ENCODE results near the gene DDIT3.
"Not testable (repeated sequence)": the region's sequence is repeated elsewhere in the genome, so short reads cannot be mapped to it uniquely, and the experiment has no call there.

The DDIT3 gene

GRCh38 chr12:57525615-57526383 is 5.5 kb upstream of the DDIT3 start:
- DNase-seq (ENCODE audit: low read depth in 2 of 2, low spot score in 1 of 2): no peak

DNA sequence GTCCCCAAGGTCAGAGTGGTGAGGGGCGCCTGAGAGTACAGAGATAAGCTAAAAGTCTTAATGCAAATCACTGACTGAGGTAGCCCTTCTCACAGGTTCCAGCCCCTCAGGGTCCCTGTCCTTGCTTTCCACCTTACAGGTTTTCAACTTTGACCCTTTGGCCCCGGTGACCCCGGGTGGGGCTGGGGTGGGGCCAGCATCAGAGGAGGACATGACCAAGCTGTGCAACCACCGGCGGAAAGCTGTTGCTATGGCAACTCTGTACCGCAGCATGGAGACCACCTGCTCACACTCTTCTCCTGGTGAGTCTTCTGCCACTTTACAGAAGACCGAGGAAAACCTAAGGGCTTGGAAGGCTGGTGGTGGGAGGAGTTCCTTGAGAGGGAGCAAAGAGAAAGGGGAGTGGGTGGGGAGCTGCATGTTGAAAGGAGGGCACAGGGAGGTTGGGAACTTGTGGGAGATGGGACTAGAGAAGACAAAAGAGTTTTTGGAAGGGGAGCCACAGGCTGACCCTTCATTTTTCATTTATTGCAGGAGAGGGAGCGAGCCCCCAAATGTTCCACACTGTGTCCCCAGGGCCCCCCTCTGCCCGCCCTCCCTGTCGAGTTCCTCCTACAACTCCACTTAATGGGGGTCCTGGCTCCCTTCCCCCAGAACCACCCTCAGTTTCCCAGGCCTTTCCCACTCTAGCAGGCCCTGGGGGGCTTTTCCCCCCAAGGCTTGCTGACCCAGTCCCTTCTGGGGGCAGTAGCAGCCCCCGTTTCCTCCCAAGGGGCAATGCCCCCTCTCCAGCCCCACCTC is 4.7 kb upstream of the DDIT3 start:
- DNase-seq (ENCODE audit: low read depth in 2 of 2, low spot score in 1 of 2): no peak

DNA sequence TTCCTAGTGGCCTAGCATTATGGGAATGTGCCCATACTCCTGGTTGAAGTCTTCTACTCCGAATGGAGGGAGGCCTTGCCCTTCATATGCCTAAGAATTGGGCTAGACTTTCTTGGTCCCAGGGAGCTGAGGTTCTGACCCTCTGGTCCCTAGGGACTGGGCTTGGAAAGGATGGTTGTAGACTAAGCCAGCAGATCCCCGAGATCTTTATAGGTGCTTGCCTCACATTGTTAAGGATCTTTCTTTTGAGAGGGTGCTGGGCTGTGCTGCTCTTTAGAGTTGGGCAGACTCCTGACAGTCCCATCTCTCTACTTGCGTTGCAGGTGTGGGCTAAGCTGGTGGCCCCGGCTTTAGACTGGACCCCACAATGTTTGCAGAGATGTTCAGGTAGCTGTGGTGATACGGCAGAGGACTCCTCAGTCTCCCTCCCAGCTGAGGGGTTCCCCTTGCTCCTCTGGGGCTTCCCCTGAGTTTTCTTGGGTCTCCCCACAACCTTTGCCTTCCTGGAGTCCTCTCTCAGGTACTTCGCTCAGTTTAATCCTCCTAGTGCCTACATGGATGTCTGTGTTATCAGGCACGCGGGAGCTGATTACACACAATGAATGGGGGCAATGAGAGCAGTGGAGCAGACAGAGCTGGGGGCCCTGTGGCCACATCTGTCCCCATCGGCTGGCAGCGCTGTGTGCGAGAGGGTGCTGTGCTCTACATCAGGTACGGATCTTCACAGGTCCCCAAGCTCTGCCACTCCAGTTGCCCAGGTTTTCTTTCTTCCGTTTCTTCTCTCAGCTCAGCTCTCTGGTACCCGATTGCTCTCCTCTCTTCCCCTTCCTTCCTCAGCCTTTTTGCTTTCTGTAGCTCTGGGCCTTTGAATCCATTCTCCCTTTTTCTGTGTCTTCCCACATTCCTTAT is 3.6 kb upstream of the DDIT3 start:
- no peak for DNase-seq (ENCODE audit: low read depth in 2 of 2, low spot score in 1 of 2)

- no peak for DNase-seq (ENCODE audit: low read depth in 2 of 2, low spot score in 1 of 2)
Observed at GRCh38 chr12:57522887-57523705, 2.8 kb upstream of the DDIT3 start.

DNA sequence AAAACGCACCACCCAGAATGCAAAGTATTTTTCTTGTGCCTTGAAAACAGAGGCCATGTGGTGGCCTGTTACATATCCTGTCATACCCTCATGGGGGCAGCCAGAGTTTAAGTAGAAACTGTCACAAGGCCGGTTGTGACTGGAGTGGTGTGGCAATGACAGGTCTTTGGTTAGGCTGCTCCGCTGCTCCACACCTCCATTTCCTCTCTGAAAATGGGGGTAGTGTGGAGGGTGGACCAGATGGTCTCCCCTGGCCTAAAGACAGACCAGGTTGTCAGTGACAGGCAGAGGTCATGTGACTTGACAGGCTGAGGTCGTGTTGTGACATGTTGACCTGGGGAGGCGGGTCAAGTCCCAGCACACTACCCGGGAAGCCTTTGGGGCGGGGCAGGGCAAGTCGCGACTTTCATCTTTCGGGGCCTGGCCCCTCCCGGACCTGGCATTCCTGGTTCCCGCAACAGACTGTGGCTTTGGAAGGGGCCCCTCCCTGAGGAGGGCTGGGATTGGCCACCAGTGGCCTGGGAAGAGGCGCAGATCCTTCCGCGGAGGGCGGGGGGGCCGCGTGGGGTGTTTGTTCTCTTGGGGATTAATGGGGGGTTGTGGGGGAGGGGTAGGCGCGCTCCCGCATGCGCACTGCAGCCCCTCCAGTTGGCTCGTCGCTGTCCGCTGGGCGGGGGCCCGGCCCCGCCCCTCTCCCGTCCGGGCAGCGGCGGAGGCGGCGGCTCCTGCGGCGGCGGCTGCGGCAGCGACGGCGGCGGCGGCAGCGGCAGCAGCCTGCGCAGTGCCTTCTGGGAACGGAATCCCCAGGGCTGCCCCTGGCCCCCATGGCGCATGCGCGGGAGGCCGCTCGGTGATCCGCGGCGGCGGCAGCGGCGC is 1.9 kb upstream of the DDIT3 start, which contains the start of gene MBD6:
Gene MBD6, plus strand, starts transcription at position 814 of the 876 bp plus-strand sequence. CDS start 1,480 bp downstream, outside the sequence.
- peak; percentile 66 to 79 for DNase-seq (ENCODE audit: low read depth in 2 of 2, low spot score in 1 of 2)

DNA sequence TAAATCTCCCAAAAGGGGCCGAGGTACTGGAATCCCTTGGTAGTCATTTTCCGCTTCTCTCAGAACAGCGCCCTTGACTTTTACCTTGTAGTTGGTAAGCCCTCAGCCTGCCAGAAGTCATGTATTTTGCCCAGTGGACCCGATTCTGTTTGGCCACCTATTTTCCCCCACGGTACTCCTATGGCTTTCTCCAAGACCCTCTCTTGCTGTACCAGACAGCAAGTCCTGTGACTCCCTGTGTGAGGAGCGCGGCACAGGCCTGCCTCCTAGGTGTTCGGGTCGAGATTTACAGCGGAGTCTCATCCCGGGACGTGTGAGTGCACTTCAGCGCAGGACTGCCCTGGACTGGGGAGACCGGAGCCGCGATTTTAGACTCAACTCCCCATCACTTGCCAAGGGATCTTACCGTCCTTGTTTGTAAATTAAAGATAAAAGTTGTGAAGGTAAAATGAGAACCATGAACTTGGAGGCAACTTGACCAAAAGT is 1.3 kb upstream of the DDIT3 start:
- no peak for DNase-seq (ENCODE audit: low read depth in 2 of 2, low spot score in 1 of 2)

- no peak for DNase-seq (ENCODE audit: low read depth in 2 of 2, low spot score in 1 of 2)
Observed at GRCh38 chr12:57519796-57520052, 590 bp downstream of the DDIT3 start.

DNA sequence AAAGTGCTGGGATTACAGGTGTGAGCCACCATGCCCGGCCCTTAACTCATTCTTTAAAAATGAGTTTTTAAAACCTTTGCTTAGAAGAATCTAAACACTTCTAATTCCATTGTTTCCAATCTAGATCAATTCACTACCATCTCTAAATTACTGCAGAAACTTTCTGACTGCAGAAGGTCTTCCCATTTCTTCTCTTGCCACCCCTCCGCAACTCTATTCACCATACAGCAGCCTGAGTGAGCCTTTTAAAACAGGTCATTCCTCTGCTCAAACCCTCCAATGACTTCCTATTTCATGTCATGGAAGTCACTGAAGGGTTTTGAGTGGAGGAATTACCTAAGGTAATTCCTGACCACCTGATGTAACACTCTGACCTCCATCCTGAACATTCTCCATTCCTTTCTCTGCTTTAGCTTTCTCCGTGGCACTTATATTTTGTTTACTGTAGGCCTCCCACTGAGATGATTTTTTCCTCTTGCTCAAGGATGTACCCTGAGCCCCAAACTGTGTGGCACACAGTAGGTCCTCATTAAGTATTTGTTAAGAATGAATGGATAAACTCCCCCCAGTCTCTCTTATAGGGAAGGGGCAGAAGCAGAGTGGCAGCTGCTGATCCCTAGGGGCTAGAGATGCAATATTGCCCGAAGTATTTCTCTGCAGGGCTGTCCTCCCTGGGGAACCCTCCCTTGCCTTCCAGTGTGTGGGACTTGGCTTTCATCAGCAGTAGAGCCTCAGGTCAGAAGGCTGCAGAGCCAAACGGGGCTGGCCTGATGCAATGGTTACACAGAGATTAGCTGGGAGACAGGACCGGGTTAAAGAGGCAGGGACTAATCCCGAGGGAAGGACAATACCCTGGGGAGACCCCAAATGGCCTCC is 1.2 kb downstream of the DDIT3 start:
- DNase-seq (ENCODE audit: low read depth in 2 of 2, low spot score in 1 of 2): no peak

DNA sequence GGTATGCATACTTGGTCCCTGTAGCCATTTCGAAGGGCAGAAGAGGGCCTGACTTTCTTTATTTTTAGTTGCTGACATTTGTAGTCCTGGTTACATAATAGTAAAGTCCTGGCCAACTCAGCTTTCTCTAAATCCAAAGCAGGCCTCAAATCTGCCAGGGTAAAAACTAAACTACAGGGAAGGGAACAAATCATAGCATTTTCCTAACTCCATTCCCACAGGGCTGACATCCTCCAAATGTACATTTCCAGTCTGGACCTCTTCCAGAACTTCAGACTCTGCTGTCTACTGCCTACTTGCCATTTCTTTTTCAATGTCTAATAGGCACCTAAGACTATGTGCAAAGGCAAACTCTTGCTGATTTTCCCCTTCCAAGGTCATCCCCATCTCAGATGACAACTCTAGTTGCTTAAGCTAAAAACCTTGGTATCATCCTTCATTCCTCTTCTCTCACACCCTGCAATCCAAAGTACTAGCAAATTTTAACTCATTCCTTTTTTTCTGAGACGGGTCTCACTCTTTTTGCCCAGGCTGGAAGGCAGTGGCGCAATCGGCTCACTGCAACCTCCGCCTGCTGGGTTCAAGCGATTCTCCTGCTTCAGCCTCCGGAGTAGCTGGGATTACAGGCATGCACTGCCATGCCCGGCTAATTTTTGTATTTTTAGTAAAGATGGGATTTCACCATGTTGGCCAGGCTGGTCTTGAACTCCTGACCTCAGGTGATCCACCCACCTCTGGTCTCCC is 2.0 kb downstream of the DDIT3 start:
- no peak for DNase-seq (ENCODE audit: low read depth in 2 of 2, low spot score in 1 of 2)

DNA sequence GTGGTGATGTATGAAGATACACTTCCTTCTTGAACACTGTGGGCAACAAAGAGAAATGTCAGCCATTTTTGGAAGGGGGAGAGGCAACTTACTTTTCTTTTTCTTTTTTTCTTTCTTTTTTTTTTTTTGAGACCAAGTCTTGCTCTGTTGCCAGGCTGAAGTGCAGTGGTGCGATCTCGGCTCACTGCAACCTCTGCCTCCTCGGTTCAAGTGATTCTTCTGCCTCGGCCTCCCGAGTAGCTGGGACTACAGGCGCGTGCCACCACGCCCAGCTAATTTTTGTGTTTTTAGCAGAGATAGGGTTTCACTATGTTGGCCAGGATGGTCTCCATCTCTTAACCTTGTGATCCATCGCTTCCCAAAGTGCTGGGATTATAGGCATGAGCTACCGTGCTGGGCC is 2.6 kb downstream of the DDIT3 start:
- DNase-seq (ENCODE audit: low read depth in 2 of 2, low spot score in 1 of 2): not testable (repeated sequence)

GRCh38 chr12:57517187-57517586 is 3.1 kb downstream of the DDIT3 start:
- DNase-seq (ENCODE audit: low read depth in 2 of 2, low spot score in 1 of 2): no peak

DNA sequence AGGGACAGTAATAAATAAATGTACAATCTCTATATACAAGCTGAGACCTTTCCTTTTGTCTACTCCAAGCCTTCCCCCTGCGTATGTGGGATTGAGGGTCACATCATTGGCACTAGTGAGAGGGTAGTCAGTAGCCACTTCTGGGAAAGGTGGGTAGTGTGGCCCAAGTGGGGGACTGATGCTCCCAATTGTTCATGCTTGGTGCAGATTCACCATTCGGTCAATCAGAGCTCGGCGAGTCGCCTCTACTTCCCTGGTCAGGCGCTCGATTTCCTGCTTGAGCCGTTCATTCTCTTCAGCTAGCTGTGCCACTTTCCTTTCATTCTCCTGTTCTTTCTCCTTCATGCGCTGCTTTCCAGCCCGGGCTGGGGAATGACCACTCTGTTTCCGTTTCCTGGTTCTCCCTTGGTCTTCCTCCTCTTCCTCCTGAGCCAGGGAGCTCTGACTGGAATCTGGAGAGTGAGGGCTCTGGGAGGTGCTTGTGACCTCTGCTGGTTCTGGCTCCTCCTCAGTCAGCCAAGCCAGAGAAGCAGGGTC is 3.6 kb downstream of the DDIT3 start:
- DNase-seq (ENCODE audit: low read depth in 2 of 2, low spot score in 1 of 2): no peak

GRCh38 chr12:57515934-57516541 is 4.3 kb downstream of the DDIT3 start:
- no peak for DNase-seq (ENCODE audit: low read depth in 2 of 2, low spot score in 1 of 2)

DNA sequence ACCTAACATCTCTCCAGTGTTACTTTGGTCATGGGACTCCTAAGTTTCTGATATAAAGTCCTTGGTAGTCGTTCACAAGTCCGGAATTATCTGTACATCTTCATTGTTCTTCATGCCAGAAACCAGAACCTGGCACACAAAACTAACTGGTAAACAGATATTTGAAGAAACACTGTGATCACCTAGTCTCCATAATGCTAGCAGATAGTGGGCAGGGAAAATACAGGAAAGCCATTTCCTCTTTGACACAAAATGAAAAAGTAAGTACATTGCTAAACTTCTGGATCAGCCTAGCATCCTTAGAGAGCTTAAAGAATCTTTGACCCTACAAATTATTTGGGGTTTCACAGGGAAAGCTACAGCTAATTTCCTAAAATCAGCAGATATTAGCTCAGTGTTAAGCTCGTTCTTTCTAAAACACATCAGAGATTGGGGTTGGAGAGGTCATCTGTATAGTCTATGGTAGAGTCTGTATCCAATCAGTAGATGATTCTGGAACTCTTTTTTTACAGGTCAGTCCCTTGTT is 4.8 kb downstream of the DDIT3 start:
- DNase-seq (ENCODE audit: low read depth in 2 of 2, low spot score in 1 of 2): no peak

DNA sequence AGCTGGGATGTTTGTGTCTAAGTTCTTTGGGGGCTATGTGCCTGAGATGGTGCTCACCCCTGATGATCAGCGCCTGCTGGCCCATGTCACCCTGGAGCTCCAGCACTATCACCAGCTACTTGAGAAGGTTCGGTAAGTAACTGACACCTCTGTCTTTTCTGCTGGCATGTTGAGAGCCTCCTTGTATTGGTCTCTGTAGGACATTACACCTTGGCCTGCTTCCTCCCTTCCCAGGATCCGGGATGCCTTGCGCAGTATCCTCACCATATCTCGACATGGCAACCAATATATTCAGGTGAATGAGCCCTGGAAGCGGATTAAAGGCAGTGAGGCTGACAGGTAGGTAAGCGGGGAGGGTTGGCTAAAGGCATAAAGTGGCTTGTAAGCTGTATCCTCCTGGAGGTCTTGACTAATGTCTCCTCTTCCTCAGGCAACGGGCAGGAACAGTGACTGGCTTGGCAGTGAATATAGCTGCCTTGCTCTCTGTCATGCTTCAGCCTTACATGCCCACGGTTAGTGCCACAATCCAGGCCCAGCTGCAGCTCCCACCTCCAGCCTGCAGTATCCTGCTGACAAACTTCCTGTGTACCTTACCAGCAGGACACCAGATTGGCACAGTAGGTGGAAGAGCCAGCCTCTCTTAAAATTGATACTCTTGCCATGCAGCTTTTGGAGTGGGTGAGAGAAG is 5.5 kb downstream of the DDIT3 start:
- DNase-seq (ENCODE audit: low read depth in 2 of 2, low spot score in 1 of 2): no peak

GRCh38 chr12:57514246-57514645 is 6.1 kb downstream of the DDIT3 start:
- not testable (repeated sequence) for DNase-seq (ENCODE audit: low read depth in 2 of 2, low spot score in 1 of 2)

Measured in stimulated activated CD8-positive, alpha-beta memory T cell treated with anti-CD3 and anti-CD28 coated beads, Interleukin-4, amount 100 ng/mL, for 4 hours (primary cell).